GM12864 (cell line): ENCODE measurements around the gene AKAP12.
A peak's percentile ranks its signal among the peaks of the same experiment; 100 is the strongest.

Experiments
- DNase-seq: peaks from one replicate; pipeline ENCODE4 v3.0.0-alpha.2; 2011; ENCODE audit warnings: low read depth
- H3K4me3 ChIP-seq: 2 replicates; pipeline ENCODE4 v1.5.1; 2011; ENCODE audit warnings: mild to moderate bottlenecking, low read depth, low read length, control low read depth
- TF ChIP-seq, protein P1 (sequence below): IDR thresholded peaks from 2 replicates; pipeline ENCODE4 v1.5.1; 2011; ENCODE audit warnings: low read depth, mild to moderate bottlenecking, moderate library complexity, low read length, control low read depth, inconsistent platforms; ENCODE audit errors: missing control alignments

Gene AKAP12

DNA sequence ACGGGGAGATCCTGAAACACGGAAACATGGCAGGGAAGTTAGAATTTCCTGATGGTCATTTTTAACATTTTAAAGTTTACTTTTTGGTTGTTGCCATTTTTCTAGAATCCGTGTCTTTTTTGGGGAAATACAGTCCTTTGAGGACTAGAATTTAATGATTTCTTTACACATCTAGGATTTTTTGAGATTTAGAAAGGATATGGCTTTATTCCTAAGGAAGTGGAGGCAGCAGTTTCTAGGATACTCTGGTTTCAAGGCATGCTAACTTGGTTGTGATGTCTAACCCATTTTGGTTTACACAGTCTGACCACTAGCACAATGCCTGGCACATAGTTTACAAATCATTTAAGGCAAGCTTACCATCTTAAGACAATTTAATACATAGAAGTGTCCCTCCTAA, 152.7 kb downstream of the AKAP12 start:
- no peak for DNase-seq
- peak overlapping the region; percentile 94 for H3K4me3 ChIP-seq
- TF ChIP-seq, protein P1, sequence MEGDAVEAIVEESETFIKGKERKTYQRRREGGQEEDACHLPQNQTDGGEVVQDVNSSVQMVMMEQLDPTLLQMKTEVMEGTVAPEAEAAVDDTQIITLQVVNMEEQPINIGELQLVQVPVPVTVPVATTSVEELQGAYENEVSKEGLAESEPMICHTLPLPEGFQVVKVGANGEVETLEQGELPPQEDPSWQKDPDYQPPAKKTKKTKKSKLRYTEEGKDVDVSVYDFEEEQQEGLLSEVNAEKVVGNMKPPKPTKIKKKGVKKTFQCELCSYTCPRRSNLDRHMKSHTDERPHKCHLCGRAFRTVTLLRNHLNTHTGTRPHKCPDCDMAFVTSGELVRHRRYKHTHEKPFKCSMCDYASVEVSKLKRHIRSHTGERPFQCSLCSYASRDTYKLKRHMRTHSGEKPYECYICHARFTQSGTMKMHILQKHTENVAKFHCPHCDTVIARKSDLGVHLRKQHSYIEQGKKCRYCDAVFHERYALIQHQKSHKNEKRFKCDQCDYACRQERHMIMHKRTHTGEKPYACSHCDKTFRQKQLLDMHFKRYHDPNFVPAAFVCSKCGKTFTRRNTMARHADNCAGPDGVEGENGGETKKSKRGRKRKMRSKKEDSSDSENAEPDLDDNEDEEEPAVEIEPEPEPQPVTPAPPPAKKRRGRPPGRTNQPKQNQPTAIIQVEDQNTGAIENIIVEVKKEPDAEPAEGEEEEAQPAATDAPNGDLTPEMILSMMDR = no peak

DNA sequence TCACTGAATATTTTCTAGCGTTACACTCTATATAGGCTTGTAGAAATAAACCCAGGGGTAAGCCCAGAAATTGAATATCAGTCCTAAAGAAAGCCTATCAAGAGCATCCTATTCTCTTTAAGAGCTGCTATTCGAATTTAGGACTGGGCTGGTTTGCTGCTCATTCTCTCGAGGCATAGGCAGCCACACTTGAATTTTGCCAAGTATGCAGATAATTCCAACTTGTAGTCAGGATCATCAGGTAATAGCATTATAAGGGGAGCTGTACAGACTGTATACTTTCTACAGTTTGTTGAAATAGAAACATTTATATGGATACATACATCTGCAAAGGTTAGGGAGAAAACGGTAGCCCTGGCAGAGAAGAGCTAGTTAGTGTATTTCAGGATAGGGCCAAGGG, 153.6 kb downstream of the AKAP12 start:
- TF ChIP-seq, protein P1 = no peak
- peak overlapping the region; percentile 9; the same call in 1 of the 2 replicates for H3K4me3 ChIP-seq

GRCh38 chr6:151399679-151400078, 159.9 kb downstream of the AKAP12 start:
- H3K4me3 ChIP-seq = no peak overlapping the region
- DNase-seq = no peak
- TF ChIP-seq, protein P1 = no peak

More for the DNA sequence above, 153.6 kb downstream of the AKAP12 start:
- DNase-seq = no peak

- TF ChIP-seq, protein P1 = no peak
- no peak for DNase-seq
- H3K4me3 ChIP-seq = no peak overlapping the region
Measured at GRCh38 chr6:151400473-151400872, 160.7 kb downstream of the AKAP12 start.

GRCh38 chr6:151402228-151402627, 162.5 kb downstream of the AKAP12 start:
- TF ChIP-seq, protein P1 = no peak
- no peak for DNase-seq
- H3K4me3 ChIP-seq = no peak overlapping the region

DNA sequence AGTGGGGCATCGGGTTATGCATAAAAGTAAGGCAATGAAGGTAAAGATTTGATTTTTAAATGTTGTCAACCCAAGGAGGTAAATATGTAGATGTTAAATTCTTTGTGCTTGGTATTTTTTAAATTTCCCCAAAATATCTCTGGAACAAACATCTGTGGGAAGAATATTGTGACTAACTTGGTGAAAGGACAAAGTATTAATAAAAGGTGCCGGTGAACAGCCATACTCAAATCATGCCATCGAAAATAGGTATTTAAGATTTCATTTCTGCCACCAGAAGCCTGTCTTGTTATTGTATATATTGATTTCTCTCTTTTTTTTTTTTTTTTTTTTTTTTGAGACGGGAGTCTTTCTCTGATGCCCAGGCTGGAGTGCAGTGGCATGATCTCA, 164.1 kb downstream of the AKAP12 start:
- H3K4me3 ChIP-seq = no peak overlapping the region
- TF ChIP-seq, protein P1 = no peak
- DNase-seq = no peak
